ENCODE results near the gene CERS2. TPM values are rescaled to one million over a fixed set of nuclear protein-coding genes. Genes with fewer than 3 reads are reported as not detected.

Gene CERS2
- total RNA-seq, 4 donors from 2014 or later: 28.8 to 50.1 (median 41.3) TPM

DNA sequence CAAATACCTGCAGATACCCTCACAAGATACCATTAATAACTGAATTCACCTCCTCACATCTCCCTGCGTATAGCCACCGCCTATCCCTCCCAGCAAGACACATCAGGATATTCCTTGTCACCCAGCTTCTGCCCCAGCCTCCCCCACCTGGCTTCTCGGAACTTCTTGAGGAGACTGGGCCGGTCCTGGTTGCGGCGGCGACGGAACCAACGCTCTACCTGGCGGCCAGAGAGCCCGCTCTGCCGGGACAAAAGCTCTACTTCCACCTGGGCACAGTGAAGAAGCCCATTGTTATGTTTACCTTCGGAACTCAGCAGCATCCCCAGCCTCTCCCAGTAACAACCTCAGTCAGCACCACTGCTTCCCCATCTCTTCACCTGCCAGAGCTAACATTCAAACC lies 6.7 kb downstream of the CERS2 start:
- DNase-seq (ENCODE audit: low spot score in 2 of 2): no peak
- intact Hi-C loops (cut with DNase I; ENCODE audit: low total_unique reads): no loop called here
- no peak overlapping the region for H3K4me3 ChIP-seq (ENCODE audit: low read depth, poor library complexity, severe bottlenecking)
- TF ChIP-seq, protein P1, sequence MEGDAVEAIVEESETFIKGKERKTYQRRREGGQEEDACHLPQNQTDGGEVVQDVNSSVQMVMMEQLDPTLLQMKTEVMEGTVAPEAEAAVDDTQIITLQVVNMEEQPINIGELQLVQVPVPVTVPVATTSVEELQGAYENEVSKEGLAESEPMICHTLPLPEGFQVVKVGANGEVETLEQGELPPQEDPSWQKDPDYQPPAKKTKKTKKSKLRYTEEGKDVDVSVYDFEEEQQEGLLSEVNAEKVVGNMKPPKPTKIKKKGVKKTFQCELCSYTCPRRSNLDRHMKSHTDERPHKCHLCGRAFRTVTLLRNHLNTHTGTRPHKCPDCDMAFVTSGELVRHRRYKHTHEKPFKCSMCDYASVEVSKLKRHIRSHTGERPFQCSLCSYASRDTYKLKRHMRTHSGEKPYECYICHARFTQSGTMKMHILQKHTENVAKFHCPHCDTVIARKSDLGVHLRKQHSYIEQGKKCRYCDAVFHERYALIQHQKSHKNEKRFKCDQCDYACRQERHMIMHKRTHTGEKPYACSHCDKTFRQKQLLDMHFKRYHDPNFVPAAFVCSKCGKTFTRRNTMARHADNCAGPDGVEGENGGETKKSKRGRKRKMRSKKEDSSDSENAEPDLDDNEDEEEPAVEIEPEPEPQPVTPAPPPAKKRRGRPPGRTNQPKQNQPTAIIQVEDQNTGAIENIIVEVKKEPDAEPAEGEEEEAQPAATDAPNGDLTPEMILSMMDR (IDR thresholded peaks at IDR 0.05): no peak
- TF ChIP-seq POLR2A (IDR thresholded peaks at IDR 0.05): no peak
- WGBS, 2 donors: 98% methylated on average over 13 of the region's 13 CpGs

- intact Hi-C loops (cut with DNase I; ENCODE audit: low total_unique reads): no loop called here
- TF ChIP-seq POLR2A (IDR thresholded peaks at IDR 0.05): no peak
- TF ChIP-seq, protein P1 (IDR thresholded peaks at IDR 0.05): no peak
- no peak overlapping the region for H3K4me3 ChIP-seq (ENCODE audit: low read depth, poor library complexity, severe bottlenecking)
- DNase-seq (ENCODE audit: low spot score in 2 of 2): no peak
- WGBS, 2 donors: 60 to 78% methylated on average over 6 of the region's 6 CpGs
Observed at GRCh38 chr1:150966011-150966410, 8.6 kb downstream of the CERS2 start.

- no peak for DNase-seq (ENCODE audit: low spot score in 2 of 2)
- WGBS, 2 donors: 81 to 85% methylated on average over 4 of the region's 4 CpGs
- intact Hi-C loops (cut with DNase I; ENCODE audit: low total_unique reads): no loop called here
- no peak overlapping the region for H3K4me3 ChIP-seq (ENCODE audit: low read depth, poor library complexity, severe bottlenecking)
- TF ChIP-seq, protein P1 (IDR thresholded peaks at IDR 0.05): no peak
- no peak for TF ChIP-seq POLR2A (IDR thresholded peaks at IDR 0.05)
Observed at GRCh38 chr1:150965605-150966004, 9.0 kb downstream of the CERS2 start.

DNA sequence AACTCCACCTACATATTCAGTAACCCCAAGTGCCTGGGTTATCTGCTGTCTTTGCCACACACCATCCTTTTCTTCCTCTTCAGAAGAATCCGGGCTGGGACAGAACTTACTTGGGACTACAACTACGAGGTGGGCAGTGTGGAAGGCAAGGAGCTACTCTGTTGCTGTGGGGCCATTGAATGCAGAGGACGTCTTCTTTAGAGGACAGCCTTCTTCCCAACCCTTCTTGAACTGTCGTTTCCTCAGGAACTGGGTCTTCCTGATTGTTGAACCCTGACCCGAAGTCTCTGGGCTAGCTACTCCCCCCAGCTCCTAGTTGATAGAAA lies 10.5 kb downstream of the CERS2 start:
- DNase-seq (ENCODE audit: low spot score in 2 of 2): no peak
- intact Hi-C loops (cut with DNase I; ENCODE audit: low total_unique reads): no loop called here
- H3K4me3 ChIP-seq (ENCODE audit: low read depth, poor library complexity, severe bottlenecking): no peak overlapping the region
- TF ChIP-seq, protein P1 (IDR thresholded peaks at IDR 0.05): no peak
- TF ChIP-seq POLR2A (IDR thresholded peaks at IDR 0.05): no peak
- WGBS, 2 donors: 85 to 94% methylated on average over 5 of the region's 5 CpGs

DNA sequence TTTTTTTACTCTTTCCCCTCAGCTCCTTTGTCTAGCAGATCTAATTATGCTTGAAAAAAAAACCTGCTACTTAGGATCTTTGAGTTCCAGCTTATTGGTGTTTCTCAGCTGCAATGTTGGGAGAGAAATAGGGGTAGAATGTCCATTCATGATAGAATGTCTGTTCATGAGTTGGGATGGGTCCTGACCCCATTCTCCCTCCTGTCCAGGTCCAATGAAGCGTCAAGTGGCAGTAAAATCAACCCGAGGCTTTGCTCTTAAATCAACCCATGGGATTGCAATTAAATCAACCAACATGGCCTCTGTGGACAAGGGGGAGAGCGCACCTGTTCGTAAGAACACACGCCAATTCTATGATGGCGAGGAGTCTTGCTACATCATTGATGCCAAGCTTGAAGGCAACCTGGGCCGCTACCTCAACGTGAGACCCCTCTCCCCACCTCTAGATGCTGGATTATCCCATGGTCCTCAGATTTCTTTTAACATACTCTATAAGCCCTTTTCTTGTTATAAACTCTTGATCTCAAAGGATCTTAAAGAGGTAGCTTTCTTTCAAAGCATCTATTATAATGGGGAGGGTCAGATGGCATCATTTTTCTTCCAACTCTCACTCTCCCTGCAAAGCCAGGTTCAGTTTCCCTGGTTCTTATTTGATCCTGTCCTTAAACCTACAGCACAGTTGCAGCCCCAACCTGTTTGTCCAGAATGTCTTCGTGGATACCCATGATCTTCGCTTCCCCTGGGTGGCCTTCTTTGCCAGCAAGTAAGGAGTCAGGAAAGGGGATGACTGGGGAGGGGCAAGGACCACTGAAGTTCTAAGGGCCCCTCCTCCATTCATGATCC lies 11.1 kb downstream of the CERS2 start:
- no peak for TF ChIP-seq POLR2A (IDR thresholded peaks at IDR 0.05)
- TF ChIP-seq, protein P1 (IDR thresholded peaks at IDR 0.05): no peak
- H3K4me3 ChIP-seq (ENCODE audit: low read depth, poor library complexity, severe bottlenecking): no peak overlapping the region
- no peak for DNase-seq (ENCODE audit: low spot score in 2 of 2)
- intact Hi-C loops (cut with DNase I; ENCODE audit: low total_unique reads): no loop called here
- 86 to 88% methylated on average over 10 of the region's 10 CpGs for WGBS, 2 donors

- no peak for DNase-seq (ENCODE audit: low spot score in 2 of 2)
- no peak for TF ChIP-seq POLR2A (IDR thresholded peaks at IDR 0.05)
- TF ChIP-seq, protein P1 (IDR thresholded peaks at IDR 0.05): no peak
- 66 to 67% methylated on average over 4 of the region's 4 CpGs for WGBS, 2 donors
- intact Hi-C loops (cut with DNase I; ENCODE audit: low total_unique reads): no loop called here
- no peak overlapping the region for H3K4me3 ChIP-seq (ENCODE audit: low read depth, poor library complexity, severe bottlenecking)
Observed at GRCh38 chr1:150961756-150962155, 12.9 kb downstream of the CERS2 start.

Data from lower leg skin (tissue), 4 donors.